HFFc6 (cell line): Measurements from ENCODE around the gene THRAP3. TPM values are rescaled to one million over a fixed set of nuclear protein-coding genes. Genes with fewer than 3 reads are reported as not detected.
"Not testable (repeated sequence)": the region's sequence is repeated elsewhere in the genome, so short reads cannot be mapped to it uniquely, and the experiment has no call there.

Source experiments
- DNase-seq: peaks from one replicate; pipeline ENCODE4 v3.0.0-alpha.2; 2018
- H3K27ac Mint-ChIP-seq: 2 replicates; pipeline ENCODE4 v1.8.0; 2020; ENCODE audit warnings: mild to moderate bottlenecking, mixed read lengths
- H3K27me3 Mint-ChIP-seq: 2 replicates; pipeline ENCODE4 v1.8.0; 2021; ENCODE audit warnings: mild to moderate bottlenecking, moderate library complexity, mixed read lengths; ENCODE audit not compliant: insufficient read depth
- H3K36me3 Mint-ChIP-seq: 2 replicates; pipeline ENCODE4 v1.8.0; 2021; ENCODE audit warnings: low read depth, mixed read lengths
- H3K4me1 Mint-ChIP-seq: 2 replicates; pipeline ENCODE4 v1.8.0; 2020; ENCODE audit warnings: low read depth, mixed read lengths
- H3K4me3 Mint-ChIP-seq: 2 replicates; pipeline ENCODE4 v1.8.0; 2020; ENCODE audit warnings: mild to moderate bottlenecking, moderate library complexity, mixed read lengths
- H3K9me3 Mint-ChIP-seq: 2 replicates; pipeline ENCODE4 v1.8.0; 2020; ENCODE audit warnings: mild to moderate bottlenecking, mixed read lengths
- total RNA-seq, 6 experiments: library from RNA; stranded (reverse); fragmentation: NEBNext Ultra II Directional; extraction: Animal tissue kit (Norgen Biotek cat#: 25700); gene quantifications; 2 replicates in 1 of 6; 3 replicates in 5 of 6; pipeline ENCODE4 v1.2.3, GENCODE V29; 2021
- TF ChIP-seq, protein P1 (sequence below): fragments of 200-600 bp; sonication (generic); IDR thresholded peaks from 2 replicates; pipeline ENCODE4 v1.5.0; 2021; ENCODE audit warnings: antibody characterized with exemption, mild to moderate bottlenecking

Gene THRAP3
- total RNA-seq, 6 experiments from 2014 or later, result 116 to 126 (median 121) TPM

DNA sequence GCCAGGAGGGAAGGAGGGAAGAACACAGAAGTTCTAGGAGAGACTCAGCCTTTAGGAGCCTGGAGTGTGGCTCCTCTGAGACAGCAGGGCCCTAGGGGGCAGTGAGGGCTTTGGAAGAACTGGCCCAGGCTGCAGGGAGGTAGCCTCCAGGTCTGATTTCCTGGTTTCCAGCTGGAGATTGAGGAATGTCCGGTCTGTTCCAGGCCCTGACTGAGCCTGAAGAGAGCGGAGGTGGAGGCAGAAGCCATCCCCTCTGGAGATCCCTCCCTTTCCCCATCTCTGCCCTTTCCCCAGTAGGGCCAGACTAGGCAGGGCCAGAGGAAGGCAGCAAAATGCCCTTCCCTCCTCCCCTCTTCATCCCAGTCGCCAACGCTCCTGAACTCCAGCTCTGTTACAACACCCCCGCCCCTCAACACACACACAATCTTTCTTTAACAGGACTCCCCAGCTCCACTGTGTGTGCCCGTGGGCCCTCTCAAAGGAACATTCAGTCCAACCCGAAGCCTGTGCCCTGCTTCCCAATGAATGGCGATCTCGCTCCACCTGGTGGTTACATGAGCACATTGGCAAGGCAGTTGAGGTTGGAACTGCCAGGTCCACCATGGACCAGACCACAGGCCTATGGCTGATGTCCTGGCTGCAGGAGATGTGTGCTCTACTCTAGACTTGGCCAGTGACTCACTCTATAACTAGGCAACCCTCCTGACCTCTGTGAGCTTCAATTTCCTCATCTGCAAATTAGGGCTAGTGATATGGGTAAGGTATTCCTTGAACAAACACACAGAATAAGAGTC lies 36.2 kb upstream of the THRAP3 start:
- Mint-ChIP-seq H3K9me3 (no peaks in the 10 kb centered on the region), H3K4me1 (peaks cover 19% of the 10 kb centered on the region), H3K27ac (peak overlapping the region; percentile 90), H3K4me3 (peak overlapping the region; percentile 15), H3K36me3 (peaks cover 6% of the 10 kb centered on the region), H3K27me3 (peaks cover 6% of the 10 kb centered on the region)
- peak; percentile 92 for DNase-seq
- TF ChIP-seq, protein P1, sequence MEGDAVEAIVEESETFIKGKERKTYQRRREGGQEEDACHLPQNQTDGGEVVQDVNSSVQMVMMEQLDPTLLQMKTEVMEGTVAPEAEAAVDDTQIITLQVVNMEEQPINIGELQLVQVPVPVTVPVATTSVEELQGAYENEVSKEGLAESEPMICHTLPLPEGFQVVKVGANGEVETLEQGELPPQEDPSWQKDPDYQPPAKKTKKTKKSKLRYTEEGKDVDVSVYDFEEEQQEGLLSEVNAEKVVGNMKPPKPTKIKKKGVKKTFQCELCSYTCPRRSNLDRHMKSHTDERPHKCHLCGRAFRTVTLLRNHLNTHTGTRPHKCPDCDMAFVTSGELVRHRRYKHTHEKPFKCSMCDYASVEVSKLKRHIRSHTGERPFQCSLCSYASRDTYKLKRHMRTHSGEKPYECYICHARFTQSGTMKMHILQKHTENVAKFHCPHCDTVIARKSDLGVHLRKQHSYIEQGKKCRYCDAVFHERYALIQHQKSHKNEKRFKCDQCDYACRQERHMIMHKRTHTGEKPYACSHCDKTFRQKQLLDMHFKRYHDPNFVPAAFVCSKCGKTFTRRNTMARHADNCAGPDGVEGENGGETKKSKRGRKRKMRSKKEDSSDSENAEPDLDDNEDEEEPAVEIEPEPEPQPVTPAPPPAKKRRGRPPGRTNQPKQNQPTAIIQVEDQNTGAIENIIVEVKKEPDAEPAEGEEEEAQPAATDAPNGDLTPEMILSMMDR, result peak; percentile 91

DNA sequence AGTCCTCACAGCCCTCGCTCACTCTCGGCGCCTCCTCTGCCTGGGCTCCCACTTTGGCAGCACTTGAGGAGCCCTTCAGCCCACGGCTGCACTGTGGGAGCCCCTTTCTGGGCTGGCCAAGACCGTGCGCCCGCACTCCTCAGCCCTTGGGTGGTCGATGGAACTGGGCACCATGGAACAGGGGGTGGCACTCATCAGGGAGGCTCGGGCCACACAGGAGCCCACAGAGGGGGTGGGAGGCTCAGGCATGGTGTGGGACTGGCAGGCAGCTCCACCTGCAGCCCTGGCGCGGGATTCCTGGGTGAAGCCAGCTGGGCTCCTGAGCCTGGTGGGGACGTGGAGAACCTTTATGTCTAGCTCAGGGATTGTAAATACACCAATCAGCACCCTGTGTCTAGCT lies 27.4 kb upstream of the THRAP3 start:
- H3K9me3 Mint-ChIP-seq, H3K27me3 Mint-ChIP-seq, H3K4me1 Mint-ChIP-seq, DNase-seq, H3K36me3 Mint-ChIP-seq, H3K27ac Mint-ChIP-seq, H3K4me3 Mint-ChIP-seq: not testable (repeated sequence)

DNA sequence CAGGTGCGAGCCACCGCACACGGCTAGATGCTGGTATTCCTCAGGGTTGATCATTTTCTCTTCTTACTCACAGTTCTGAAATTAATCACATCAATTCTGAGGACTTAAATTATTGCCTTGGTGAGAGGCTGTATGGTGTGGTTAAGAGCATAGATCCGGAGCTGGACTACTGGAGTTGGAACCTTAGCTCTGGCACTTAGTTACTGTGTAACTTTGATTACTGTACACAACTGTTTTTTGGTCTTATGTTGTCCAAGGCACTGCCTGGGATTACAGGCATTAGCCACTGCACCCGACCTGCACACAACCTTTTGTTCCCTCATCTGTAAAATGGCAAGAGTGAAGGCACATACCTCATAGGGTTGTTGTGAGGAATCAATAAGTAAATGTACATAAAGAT lies 25.6 kb upstream of the THRAP3 start:
- H3K27ac Mint-ChIP-seq, result no peak overlapping the region
- DNase-seq, result no peak
- no peaks in the 10 kb centered on the region for H3K9me3 Mint-ChIP-seq
- no peaks in the 10 kb centered on the region; the same call in 1 of the 2 replicates for H3K27me3 Mint-ChIP-seq
- no peak overlapping the region for H3K4me3 Mint-ChIP-seq
- no peaks in the 10 kb centered on the region; the same call in 1 of the 2 replicates for H3K36me3 Mint-ChIP-seq
- peaks cover 14% of the 10 kb centered on the region for H3K4me1 Mint-ChIP-seq
- TF ChIP-seq, protein P1, result no peak

DNA sequence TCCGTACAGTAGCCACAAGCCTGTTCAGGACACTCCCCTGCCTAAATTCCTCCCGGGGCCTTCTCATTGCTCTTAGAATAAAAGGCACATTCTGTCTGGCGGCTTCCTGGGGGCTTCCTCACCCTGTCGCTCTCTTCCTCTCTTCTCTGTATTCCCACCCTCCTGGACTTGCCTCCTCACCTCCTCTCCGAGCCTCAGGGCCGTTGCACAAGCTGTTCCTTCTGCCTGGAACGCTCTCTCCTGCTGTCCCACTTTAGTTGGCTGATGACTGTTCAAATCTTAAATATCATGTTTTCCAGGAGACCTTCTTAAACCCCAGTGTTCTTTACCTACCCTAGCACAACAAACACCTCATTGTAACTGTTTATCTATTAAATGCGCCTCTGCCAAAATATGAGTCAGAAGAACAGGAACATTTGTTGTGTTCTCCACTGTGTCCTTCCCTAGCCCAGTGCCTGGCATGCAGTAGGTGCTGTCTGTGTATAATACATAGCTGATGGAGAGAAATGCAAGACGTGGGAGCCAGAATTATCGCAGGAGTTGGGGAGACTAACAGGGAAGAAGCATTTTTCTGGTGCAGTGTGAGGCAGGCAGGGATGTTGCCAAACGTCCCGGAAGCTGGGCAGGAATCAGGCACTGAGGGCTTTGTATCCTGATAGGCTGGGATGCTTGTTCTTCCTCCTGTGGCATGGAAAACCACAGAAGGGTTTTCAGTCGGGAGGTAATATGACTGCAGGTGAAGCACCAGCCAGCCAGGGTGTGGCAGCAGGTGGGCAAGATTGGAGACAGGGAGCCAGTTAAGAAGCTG lies 24.1 kb upstream of the THRAP3 start:
- Mint-ChIP-seq H3K9me3 (no peaks in the 10 kb centered on the region), H3K4me1 (peaks cover 24% of the 10 kb centered on the region), H3K36me3 (no peaks in the 10 kb centered on the region; the same call in 1 of the 2 replicates), H3K4me3 (no peak overlapping the region), H3K27me3 (no peaks in the 10 kb centered on the region; the same call in 1 of the 2 replicates), H3K27ac (no peak overlapping the region; the same call in 1 of the 2 replicates)
- TF ChIP-seq, protein P1, result no peak
- peak; percentile 11 for DNase-seq

DNA sequence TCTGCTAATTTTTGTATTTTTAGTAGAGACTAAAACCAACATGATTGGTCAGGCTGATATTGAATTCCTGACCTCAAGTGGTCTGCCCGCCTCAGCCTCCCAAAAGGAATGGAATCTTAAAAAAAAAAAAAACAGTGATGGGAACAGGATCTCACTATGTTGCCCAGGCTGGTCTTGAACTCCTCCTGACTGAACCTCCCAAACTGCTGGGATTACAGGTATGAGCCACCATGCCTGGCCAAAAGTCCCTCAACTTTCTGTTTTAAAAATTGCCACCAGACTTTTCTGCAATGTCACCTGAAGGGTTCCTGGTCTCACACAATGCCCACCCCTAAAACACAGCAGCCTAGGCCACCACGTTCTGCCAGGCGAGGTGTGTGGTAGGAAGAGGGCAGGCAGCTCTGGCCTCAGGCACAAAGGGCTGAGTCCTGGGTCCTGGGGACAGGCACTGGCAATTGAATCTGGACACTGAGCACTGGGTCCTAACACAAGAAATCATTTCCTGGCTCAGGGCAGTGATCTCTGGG lies 21.2 kb upstream of the THRAP3 start:
- DNase-seq, result no peak
- Mint-ChIP-seq H3K9me3 (no peaks in the 10 kb centered on the region), H3K4me1 (peaks cover 37% of the 10 kb centered on the region), H3K36me3 (no peaks in the 10 kb centered on the region), H3K4me3 (no peak overlapping the region), H3K27ac (peak overlapping the region; percentile 88), H3K27me3 (no peaks in the 10 kb centered on the region; the same call in 1 of the 2 replicates)
- TF ChIP-seq, protein P1, result no peak
